ENCODE measurements around the gene CHGA.

The CHGA gene

GRCh38 chr14:92959189-92959531 is 36.2 kb downstream of the CHGA start:
- no peak for DNase-seq (ENCODE audit: low read depth, low spot score)
- ChIA-PET POLR2A (interaction anchor here (0.6 kb wide), 2 partner anchors 56 to 65 kb away, joined by 3 to 4 read pairs; no protein-coding TSS in a partner anchor), CTCF (interaction anchor here (1.5 to 7.1 kb wide), 2 partner anchors 155 to 179 kb away, joined by 8 to 39 read pairs; no protein-coding TSS in a partner anchor)
- no peak overlapping the region for H3K4me3 ChIP-seq (ENCODE audit: low read depth, low read length)
- TF ChIP-seq CTCF (IDR thresholded peaks at IDR 0.05; ENCODE audit: insufficient read depth, low read length, missing control alignments), result no peak

- DNase-seq (ENCODE audit: low read depth, low spot score), result no peak
- POLR2A ChIA-PET, result interaction anchor here (0.6 kb wide), 2 partner anchors 55 to 64 kb away, joined by 3 to 4 read pairs; no protein-coding TSS in a partner anchor
- TF ChIP-seq CTCF (IDR thresholded peaks at IDR 0.05; ENCODE audit: insufficient read depth, low read length, missing control alignments), result no peak
- H3K4me3 ChIP-seq (ENCODE audit: low read depth, low read length), result no peak overlapping the region
- CTCF ChIA-PET, result interaction anchor here (1.5 to 7.1 kb wide), 3 partner anchors 8 to 178 kb away, joined by 8 to 39 read pairs (median 36); no protein-coding TSS in a partner anchor
Observed at GRCh38 chr14:92959761-92960680, 37.1 kb downstream of the CHGA start.

- DNase-seq (ENCODE audit: low read depth, low spot score), result no peak
- H3K4me3 ChIP-seq (ENCODE audit: low read depth, low read length), result no peak overlapping the region
- TF ChIP-seq CTCF (IDR thresholded peaks at IDR 0.05; ENCODE audit: insufficient read depth, low read length, missing control alignments), result no peak
- ChIA-PET POLR2A (no interaction called here), CTCF (interaction anchor here (1.5 to 7.1 kb wide), 4 partner anchors 9 to 178 kb away, joined by 4 to 39 read pairs (median 22); no protein-coding TSS in a partner anchor)
Observed at GRCh38 chr14:92960706-92961566, 38.0 kb downstream of the CHGA start.

- no peak overlapping the region for H3K4me3 ChIP-seq (ENCODE audit: low read depth, low read length)
- no peak for DNase-seq (ENCODE audit: low read depth, low spot score)
- POLR2A ChIA-PET, result no interaction called here
- CTCF ChIA-PET, result interaction anchor here (1.7 to 7.1 kb wide), 3 partner anchors 9 to 171 kb away, joined by 4 to 39 read pairs (median 36); no protein-coding TSS in a partner anchor
- TF ChIP-seq CTCF (IDR thresholded peaks at IDR 0.05; ENCODE audit: insufficient read depth, low read length, missing control alignments), result no peak
Observed at GRCh38 chr14:92961567-92961855, 38.6 kb downstream of the CHGA start.

GRCh38 chr14:92962031-92962830 is 39.3 kb downstream of the CHGA start:
- no peak for TF ChIP-seq CTCF (IDR thresholded peaks at IDR 0.05; ENCODE audit: insufficient read depth, low read length, missing control alignments)
- no peak for DNase-seq (ENCODE audit: low read depth, low spot score)
- H3K4me3 ChIP-seq (ENCODE audit: low read depth, low read length), result no peak overlapping the region
- ChIA-PET CTCF (interaction anchor here (1.7 to 7.1 kb wide), 3 partner anchors 10 to 170 kb away, joined by 4 to 39 read pairs (median 36); no protein-coding TSS in a partner anchor), POLR2A (no interaction called here)

Data from AG04449 (cell line).